HG03196 (cell line): ENCODE measurements around the gene OVCH1.

Experiments used
- ATAC-seq: cut with Tn5 transposase; IDR thresholded peaks from one replicate; pipeline ENCODE4 v1.9.1; 2021; ENCODE audit not compliant: unreplicated experiment

Gene OVCH1, protein sequence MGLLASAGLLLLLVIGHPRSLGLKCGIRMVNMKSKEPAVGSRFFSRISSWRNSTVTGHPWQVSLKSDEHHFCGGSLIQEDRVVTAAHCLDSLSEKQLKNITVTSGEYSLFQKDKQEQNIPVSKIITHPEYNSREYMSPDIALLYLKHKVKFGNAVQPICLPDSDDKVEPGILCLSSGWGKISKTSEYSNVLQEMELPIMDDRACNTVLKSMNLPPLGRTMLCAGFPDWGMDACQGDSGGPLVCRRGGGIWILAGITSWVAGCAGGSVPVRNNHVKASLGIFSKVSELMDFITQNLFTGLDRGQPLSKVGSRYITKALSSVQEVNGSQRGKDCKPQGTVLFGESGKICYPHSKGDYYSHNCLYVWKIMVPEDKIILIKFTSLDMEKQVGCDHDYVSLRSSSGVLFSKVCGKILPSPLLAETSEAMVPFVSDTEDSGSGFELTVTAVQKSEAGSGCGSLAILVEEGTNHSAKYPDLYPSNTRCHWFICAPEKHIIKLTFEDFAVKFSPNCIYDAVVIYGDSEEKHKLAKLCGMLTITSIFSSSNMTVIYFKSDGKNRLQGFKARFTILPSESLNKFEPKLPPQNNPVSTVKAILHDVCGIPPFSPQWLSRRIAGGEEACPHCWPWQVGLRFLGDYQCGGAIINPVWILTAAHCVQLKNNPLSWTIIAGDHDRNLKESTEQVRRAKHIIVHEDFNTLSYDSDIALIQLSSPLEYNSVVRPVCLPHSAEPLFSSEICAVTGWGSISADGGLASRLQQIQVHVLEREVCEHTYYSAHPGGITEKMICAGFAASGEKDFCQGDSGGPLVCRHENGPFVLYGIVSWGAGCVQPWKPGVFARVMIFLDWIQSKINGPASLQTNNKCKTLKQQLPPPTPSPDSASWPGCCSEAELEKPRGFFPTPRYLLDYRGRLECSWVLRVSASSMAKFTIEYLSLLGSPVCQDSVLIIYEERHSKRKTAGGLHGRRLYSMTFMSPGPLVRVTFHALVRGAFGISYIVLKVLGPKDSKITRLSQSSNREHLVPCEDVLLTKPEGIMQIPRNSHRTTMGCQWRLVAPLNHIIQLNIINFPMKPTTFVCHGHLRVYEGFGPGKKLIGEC

DNA sequence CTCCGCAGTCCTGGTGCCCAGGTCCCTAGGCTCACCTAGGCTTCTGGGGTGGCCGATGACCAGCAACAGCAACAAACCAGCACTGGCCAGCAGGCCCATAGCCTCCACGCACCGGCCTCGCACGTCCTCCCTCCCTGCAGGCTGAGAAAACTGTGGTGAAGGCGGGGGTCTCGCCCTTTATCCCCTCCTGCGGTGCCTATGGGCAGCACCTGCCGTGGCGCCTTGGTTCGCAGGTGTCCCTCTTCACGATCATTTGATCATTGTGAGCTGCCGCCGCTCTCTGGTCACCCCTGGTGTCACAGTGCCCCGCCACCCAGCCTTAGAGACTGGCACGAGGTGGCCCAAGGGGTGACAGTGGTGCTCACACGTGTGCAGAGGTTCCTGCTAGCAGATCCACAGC, at the start of gene OVCH1:
TSS of gene OVCH1 (minus strand) at position 99 of the 400 bp plus-strand sequence. CDS start at position 99, 0 bp downstream.
- no peak for ATAC-seq

DNA sequence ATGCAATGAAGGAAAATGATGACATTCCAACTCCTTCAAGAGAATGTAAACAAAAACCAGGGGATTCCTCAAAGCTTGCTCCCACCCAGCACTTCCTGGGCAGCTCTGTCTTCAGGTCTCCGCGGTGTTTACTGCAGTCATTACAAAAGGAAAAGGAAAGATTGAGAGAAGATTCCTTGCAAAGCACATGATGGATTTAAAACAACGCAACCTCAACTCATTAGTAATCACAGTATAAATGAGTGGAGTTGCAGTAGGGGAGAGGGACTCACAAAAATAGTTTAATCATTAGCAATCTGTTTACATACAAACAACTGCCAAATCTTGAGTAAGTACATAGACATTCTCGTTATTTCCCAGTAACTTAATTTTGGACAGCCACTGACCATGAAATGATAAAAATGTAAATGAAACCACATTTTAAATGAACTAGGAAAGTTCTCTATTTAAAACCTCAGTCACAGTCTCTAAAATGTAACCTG, 49.7 kb upstream of the OVCH1 start:
- no peak for ATAC-seq

DNA sequence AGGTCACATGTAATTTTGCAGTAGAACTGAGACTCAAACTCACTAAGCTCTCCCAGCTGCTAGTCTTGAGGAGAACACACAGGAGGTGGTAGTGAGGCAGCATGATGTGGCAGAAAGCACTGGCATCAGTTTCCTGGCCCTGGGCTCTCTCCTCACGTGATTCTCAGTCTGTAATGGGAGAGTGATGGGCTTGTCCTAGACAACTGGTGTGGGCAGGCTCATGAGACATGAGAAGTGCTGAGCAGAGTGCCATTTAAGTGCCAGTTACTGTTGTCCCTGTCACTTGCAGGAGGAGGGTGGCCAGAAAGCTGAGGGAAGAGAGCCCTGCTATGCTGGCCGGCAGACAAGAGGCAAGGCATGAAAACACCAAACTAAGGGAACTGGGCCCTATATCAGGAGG, 48.5 kb upstream of the OVCH1 start:
- no peak for ATAC-seq

DNA sequence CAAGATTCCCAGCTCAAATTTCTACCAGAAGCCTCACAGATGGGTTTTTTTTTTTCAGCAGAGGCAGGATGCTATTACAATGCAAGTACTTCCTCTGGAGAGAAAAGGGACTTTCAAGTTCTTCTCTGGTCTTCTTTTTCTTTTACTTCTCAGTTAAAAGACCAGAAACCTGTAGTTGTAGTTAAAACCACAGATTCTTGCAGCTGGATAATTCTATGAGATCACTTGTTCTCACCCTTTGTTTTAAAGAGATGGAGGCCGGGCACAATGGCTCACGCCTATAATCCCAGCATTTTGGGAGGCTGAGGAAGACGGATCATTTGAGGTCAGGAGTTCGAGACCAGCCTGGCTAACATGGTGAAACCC, 47.6 kb upstream of the OVCH1 start:
- ATAC-seq: peak; percentile 87

DNA sequence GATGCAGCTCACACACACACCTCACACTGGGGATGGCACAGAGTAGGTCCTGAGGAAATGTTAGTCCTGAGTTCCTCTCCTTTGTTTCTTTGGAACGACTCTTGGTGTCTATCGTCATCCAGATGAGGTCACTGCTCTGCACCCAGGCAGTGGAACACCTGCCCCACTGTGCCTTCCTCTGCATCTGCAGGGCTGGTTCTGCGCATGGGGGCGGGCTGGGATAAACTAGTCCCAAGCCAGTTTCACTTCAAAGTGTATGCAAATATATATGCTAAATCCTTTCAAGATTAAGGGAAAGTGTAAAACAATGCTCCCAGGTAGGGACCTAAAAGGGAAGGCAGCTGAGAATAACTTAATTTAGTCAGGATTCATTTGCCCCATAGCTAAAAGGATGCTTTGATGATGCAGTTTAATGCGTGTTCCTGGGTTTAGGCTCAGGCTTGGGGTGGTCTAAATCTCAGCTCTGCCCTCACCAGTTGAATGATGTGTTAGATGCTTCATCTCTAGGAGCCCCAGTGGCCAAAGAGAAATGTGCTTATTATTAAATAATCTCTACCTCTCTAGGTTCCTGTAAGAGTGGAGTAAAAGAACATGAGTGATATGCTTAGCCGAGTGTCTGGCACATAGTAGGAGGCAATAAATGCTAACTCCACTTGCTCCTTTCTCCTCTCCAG, 47.1 kb upstream of the OVCH1 start:
- peak; percentile 26 for ATAC-seq

DNA sequence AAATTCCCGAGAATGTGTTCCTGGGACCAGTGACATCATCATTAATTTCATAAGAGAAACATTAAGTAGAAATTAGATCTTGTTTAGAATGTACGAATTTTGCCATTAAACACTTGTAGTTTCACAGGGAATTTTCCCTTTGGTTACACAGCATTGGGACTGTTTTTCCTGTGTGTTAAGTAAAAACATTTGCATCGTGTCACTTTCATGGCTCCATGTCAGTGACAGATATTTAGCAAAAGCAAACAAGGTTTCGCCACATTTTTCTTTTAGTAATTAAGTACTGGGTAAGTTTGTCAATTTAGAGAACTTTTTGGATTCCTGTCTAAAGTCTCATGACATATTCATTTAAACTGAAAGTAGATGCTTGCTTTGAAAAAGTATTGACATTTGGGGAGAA, 45.5 kb upstream of the OVCH1 start:
- ATAC-seq: no peak

DNA sequence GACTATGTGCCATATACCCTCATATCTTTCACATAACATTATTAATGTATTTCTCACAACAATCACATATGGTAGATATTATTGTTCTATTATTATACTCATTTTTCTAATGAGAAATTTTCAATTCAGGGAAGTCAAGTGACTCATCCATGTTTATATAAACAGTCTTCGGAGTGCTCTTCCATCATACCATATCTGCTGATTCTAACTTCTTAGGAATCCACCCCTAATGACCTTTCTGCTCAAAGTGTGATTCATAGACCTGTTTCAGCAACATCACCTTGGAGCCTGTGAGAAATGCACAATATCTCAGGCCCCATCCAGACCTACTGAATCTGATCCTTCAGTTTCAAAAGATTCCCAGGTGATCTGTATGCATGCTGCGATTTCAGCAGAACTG, 39.8 kb upstream of the OVCH1 start:
- ATAC-seq: no peak

DNA sequence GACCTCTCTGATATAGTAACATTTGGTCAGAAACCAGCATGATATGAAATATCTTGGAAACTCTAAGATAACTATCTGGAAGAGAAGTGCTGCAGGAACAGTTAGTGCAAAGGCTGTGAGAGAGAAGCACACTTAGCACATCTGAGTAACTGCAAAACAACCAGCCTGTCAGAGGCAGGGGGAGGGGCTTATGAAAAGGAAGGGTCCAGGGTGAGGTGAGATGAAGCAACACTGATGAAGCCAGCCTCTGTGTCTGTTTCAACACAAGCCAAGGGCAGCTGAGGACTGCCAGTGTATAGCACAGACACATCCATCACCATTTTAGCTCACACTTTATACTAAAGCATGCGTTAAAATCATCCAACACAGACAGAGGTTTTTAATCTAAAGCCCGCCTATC, 37.4 kb upstream of the OVCH1 start:
- ATAC-seq: no peak

DNA sequence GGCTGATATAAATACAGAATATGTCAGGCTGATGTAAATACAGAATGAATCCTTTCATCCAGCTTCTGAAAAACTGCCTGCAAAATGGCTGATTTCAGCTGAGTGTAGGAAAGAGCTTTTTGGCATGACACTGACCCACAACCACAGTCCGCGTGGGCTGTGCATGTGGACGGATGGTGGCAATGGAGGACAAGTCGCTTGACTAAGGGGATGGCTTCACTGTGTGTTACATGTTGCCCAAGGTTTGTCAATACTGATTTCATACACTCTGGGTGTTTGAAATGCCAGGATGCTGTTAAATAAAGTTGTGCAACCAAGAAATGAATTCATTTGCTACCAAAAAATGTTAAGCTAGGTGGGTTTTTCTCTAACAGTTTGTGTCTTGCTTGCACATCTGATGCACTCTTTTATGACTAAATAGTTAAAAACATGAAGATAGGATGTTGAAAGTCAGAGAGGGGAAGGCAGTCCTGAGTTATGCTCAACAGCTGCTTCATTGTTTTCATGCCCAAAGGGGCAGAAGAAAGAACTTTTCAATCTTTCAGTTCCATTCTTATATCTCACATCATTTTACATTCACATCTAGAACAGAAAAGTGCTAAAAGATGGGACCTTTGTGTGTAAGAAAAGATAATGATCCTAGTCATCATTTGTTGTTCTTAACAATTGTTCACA, 36.5 kb upstream of the OVCH1 start:
- ATAC-seq: no peak

DNA sequence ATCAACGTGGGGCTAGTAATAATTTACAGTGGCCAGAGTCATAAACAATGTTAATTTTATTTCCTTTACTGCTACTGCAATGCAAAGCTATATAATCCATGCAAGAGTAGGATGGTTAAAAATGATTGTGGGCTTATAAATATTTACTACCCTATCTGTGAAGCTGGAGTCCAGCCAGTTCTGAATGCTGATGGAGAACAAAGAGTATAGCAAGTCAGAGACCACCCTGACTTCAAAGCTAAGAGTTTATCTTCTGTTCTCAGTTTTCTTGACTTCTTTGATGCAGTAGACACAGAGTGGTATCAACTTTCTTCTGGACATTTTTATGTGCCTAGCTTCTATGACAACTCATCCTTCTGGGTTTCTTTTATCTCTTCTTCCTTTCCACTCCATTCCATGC, 34.0 kb upstream of the OVCH1 start:
- no peak for ATAC-seq

DNA sequence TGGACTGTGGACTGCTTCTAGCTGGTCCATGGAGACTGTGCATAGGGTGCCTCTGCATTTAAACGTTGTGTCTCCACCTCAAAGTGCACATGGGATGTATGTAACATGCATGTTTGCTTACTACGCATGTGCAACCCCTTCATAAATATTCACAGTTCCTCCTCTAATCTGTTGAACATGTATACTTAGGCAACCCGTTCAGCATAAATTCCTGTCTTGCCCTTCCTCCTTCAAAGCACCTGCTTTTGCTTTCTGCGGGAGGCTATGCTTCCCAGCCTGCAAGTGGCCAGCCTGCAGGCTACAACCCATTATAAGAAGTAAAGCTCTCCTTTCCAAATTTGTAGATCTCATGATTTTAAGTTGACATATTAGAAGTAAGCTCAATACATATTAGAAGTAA, 33.0 kb upstream of the OVCH1 start:
- ATAC-seq: no peak

DNA sequence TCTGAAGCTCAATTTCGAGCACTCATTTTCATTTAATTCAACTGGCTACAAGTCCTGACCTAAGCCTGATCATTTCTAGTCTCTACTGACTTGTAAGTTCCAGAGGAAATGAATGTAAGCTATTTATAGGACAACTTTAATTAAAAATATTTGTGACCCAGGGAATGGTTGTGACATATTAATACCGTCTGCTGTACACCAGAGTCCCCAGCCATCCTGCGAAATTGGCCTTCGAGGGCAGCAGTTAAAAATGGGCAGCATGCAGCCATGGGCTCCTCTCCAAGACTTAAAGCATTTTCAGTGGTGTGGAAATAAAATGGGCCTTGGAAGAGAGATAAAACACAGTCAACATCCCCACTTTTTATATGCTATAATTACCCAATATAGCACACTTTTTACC, 30.7 kb upstream of the OVCH1 start:
- no peak for ATAC-seq

DNA sequence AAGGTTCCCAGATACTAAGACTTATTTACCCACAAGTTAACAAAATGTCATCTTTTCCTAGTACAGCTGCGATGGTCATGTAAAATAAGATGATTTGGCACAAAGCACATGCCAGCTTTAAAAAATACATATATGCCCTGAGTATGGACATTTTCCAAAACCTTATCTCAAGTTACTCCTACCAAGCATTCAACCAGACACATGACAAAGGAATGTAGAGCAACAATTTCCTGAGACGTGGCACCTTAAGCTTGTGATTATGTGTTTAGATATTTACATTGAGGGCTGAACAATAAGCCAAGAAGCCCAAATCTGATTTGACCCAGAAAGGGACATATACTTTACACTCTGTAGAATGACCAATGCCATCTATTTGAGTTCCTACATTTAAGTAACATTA, 24.5 kb upstream of the OVCH1 start:
- no peak for ATAC-seq

DNA sequence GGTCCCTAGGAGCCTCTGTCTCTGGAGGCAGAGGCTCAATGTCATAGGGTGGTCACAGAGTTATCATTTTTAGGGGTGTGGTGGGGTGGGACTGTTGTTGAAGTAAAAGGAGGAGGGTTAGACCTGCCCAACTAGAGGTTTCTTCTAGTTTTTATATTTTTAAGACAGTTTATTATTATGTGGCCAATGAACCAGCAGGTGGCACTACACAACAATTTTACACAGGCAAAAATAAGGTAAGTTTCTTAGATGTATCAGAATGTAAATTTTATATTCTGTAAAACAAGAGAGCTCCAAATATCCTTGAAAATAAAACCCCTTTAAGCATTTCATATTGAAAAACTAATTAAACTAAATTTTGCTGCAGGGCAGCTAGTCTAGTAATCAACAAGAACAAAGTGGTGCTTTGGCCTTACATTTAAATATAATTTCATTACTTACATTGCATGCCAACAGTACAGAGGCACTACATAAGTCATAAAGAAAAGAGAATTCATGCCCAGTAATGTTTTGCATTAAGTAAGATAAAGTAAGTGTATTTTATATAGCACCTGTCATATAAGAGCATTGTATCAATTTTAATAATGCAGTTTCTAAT, 22.2 kb upstream of the OVCH1 start:
- no peak for ATAC-seq

DNA sequence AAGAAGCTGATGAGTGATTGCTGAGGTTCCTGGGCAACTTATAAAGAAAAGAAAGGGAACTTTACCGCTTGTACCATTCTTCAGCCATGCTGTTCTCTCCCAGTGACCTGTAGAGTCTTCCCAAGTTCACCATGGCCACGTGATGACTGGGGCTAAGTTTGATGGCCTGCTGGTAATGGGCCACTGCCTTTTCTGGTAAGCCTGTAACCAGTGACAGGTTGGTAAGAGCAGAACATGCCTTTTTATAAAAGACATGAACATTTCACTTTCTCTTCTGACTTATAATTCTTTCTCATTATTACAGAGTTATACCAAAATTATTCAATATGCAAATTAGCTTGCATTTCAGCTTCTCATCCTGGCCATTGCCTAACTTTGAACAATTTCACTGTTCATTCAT, 20.9 kb upstream of the OVCH1 start:
- ATAC-seq: no peak

DNA sequence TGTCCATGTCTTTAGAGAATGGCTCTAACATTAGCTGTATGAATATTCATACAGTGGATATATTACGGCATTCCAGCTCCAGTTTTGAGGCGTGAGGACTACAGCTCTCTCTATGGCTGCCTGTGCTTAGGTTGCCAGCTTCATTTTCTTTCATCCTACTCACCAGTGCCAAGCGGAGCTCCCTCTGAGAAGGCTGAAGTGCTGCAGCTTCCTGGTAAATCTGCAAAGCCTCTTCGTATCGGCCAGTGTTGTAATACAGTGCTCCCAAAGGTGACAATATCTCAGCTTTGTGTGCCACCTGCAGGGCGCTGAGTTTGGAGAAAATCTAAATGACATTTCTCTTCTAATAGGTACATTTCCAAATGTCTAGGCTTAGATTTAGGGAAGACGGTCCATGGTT, 19.8 kb upstream of the OVCH1 start:
- ATAC-seq: no peak

DNA sequence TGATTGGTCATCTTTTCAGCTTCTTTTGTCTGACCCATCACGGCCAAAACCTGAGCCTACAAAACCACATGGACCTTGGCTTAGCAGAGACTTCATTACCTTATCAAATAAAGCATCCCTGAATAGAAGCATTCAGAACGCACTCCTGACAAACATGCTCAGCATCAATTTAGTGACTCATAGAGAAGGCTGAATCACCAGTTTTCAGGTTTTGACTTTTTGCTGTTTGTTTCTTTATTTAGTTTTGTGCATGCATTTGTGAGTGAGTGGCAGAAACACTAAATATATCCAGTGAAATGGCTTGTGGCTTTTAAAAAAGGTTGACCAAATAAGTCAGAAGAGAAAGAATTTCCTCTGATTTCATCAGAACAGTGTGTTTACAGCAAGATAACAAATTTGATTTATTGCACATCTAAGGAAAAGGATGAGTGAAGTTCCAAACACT, 19.0 kb upstream of the OVCH1 start:
- ATAC-seq: no peak

DNA sequence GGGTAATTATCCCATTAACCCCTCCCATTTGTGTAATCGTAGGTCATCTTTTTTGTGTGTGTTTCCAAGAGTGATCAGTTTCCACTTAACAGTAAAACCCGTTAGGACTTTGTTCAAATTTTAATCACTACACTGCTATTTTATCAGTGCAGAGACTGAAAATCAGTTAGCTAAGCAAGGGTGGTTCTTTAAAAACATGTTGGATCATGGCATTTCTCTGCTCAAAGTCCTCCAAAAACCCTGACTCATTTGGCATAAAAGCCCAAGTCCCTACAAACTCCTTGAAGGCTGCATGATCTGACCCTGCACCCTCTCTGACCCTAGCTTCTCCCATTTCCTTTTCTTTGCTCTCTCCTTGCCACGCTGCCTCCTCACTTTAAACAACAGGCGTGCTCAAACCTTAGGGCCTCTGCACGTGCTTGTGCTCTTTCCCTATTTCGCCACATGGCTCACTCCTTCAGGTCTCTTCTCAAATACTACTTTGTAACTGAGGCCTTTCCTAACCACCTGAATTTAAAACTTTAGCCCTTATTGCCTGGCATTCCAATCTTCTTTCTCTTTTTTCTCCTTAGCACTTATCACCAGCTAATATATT, 13.2 kb upstream of the OVCH1 start:
- no peak for ATAC-seq

DNA sequence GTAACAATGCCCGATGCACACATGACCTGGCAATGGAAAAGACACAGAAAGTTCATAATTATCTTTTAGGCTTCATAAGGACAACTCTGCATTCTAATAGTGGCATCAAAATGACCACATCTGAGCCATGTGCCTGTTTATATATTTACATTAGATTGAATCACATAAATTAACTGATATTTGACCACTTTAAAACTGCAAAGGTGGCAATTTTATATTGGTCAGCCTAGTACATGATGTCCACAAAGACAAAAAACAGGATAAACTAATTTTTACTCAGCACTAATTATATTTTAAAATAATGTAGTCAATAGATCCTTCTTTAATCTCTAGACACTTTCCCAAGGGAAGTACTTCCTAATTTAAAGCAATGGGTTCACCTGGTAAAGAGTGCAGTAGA, 12.0 kb upstream of the OVCH1 start:
- no peak for ATAC-seq

DNA sequence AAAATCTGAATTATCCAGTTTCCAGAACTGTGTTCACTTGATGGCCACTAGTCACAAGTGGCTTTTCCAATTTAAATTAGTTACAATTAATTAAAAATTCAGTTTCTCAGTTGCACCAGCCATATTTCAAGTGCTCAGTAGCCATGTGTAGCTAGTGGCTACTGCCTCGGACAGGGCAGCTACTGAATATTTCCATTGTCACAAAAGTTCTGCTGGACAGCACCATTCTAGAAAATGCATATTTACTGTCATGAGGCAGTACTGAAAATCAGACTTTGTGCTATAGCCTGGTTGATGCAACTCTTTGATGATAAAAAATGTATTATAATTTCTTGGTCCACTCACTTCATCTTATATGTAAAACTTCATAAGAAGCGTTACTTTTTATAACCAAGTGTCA, 11.5 kb upstream of the OVCH1 start:
- ATAC-seq: no peak
